ENCODE results near the gene BIN2.

- TF ChIP-seq CTCF (IDR thresholded peaks at IDR 0.05) (no peak), POLR2A (IDR thresholded peaks at IDR 0.05) (no peak)
Observed at GRCh38 chr12:51307655-51308593, 16.1 kb downstream of the BIN2 start.
